ENCODE results near the gene ZNF292. TPM values are rescaled to one million over a fixed set of nuclear protein-coding genes. Genes with fewer than 3 reads are reported as not detected.
A peak's percentile ranks its signal among the peaks of the same experiment; 100 is the strongest.
"Not testable (repeated sequence)": the region's sequence is repeated elsewhere in the genome, so short reads cannot be mapped to it uniquely, and the experiment has no call there.

Gene ZNF292
- polyA plus RNA-seq, 3 donors from 2014 or later, result 10.0 to 29.8 (median 11.8) TPM

- no peak for DNase-seq
- Mint-ChIP-seq H3K36me3 (no peaks in the 10 kb centered on the region), H3K27ac (peak overlapping the region in 1 of 6 donors; percentile 18), H3K4me3 (no peak overlapping the region), H3K27me3 (ENCODE audit: low read depth in 3 of 3) (peaks cover 0 to 8% (median 5%) of the 10 kb centered on the region in 3 donors), H3K9me3 (no peaks in the 10 kb centered on the region), H3K4me1 (peaks cover 0 to 4% of the 10 kb centered on the region in 2 donors)
Measured at GRCh38 chr6:87279196-87279595, 123.8 kb downstream of the ZNF292 start.

GRCh38 chr6:87281426-87281825 is 126.1 kb downstream of the ZNF292 start:
- H3K27ac Mint-ChIP-seq, result no peak overlapping the region
- H3K4me3 Mint-ChIP-seq, result no peak overlapping the region
- H3K4me1 Mint-ChIP-seq, result peaks cover 0 to 4% of the 10 kb centered on the region in 2 donors
- DNase-seq, result no peak
- no peaks in the 10 kb centered on the region for H3K36me3 Mint-ChIP-seq
- H3K9me3 Mint-ChIP-seq, result peaks cover 0 to 5% (median 0%) of the 10 kb centered on the region in 6 donors
- peaks cover 2 to 16% (median 12%) of the 10 kb centered on the region in 3 donors for H3K27me3 Mint-ChIP-seq (ENCODE audit: low read depth in 3 of 3)

GRCh38 chr6:87282743-87283142 is 127.4 kb downstream of the ZNF292 start:
- Mint-ChIP-seq H3K4me3 (no peak overlapping the region), H3K27ac (no peak overlapping the region), H3K4me1 (peaks cover 0 to 4% of the 10 kb centered on the region in 2 donors), H3K9me3 (peaks cover 0 to 5% (median 0%) of the 10 kb centered on the region in 6 donors), H3K27me3 (ENCODE audit: low read depth in 3 of 3) (peaks cover 2 to 19% (median 12%) of the 10 kb centered on the region in 3 donors), H3K36me3 (no peaks in the 10 kb centered on the region)
- DNase-seq, result no peak

- Mint-ChIP-seq H3K9me3 (peaks cover 0 to 5% (median 0%) of the 10 kb centered on the region in 6 donors), H3K27me3 (ENCODE audit: low read depth in 3 of 3) (peaks cover 3 to 21% (median 14%) of the 10 kb centered on the region in 3 donors), H3K4me3 (no peak overlapping the region), H3K4me1 (peaks cover 0 to 4% of the 10 kb centered on the region in 2 donors), H3K36me3 (no peaks in the 10 kb centered on the region), H3K27ac (no peak overlapping the region)
- DNase-seq, result no peak
Measured at GRCh38 chr6:87283461-87283860, 128.1 kb downstream of the ZNF292 start.

GRCh38 chr6:87287251-87287650 is 131.9 kb downstream of the ZNF292 start:
- H3K36me3 Mint-ChIP-seq, result no peaks in the 10 kb centered on the region
- DNase-seq, result no peak
- H3K27me3 Mint-ChIP-seq (ENCODE audit: low read depth in 3 of 3), result peaks cover 3 to 36% (median 12%) of the 10 kb centered on the region in 3 donors
- no peaks in the 10 kb centered on the region for H3K4me1 Mint-ChIP-seq
- H3K9me3 Mint-ChIP-seq, result peaks cover 0 to 5% (median 0%) of the 10 kb centered on the region in 6 donors
- H3K4me3 Mint-ChIP-seq, result no peak overlapping the region
- no peak overlapping the region for H3K27ac Mint-ChIP-seq

GRCh38 chr6:87289571-87289970 is 134.2 kb downstream of the ZNF292 start:
- no peaks in the 10 kb centered on the region for H3K36me3 Mint-ChIP-seq
- H3K9me3 Mint-ChIP-seq, result peaks cover 0 to 5% (median 0%) of the 10 kb centered on the region in 6 donors
- no peak overlapping the region for H3K4me3 Mint-ChIP-seq
- H3K4me1 Mint-ChIP-seq, result no peaks in the 10 kb centered on the region
- DNase-seq, result no peak
- H3K27ac Mint-ChIP-seq, result no peak overlapping the region
- peaks cover 3 to 32% (median 9%) of the 10 kb centered on the region in 3 donors for H3K27me3 Mint-ChIP-seq (ENCODE audit: low read depth in 3 of 3)

- H3K27ac Mint-ChIP-seq, result no peak overlapping the region
- H3K4me1 Mint-ChIP-seq, result no peaks in the 10 kb centered on the region
- peaks cover 3 to 21% (median 5%) of the 10 kb centered on the region in 3 donors for H3K27me3 Mint-ChIP-seq (ENCODE audit: low read depth in 3 of 3)
- no peaks in the 10 kb centered on the region for H3K9me3 Mint-ChIP-seq
- no peaks in the 10 kb centered on the region for H3K36me3 Mint-ChIP-seq
- H3K4me3 Mint-ChIP-seq, result no peak overlapping the region
- DNase-seq, result no peak
Measured at GRCh38 chr6:87291883-87292282, 136.5 kb downstream of the ZNF292 start.

- no peak overlapping the region for H3K27ac Mint-ChIP-seq
- H3K4me1 Mint-ChIP-seq, result no peaks in the 10 kb centered on the region
- no peak overlapping the region for H3K4me3 Mint-ChIP-seq
- H3K9me3 Mint-ChIP-seq, result no peaks in the 10 kb centered on the region
- H3K36me3 Mint-ChIP-seq, result no peaks in the 10 kb centered on the region
- H3K27me3 Mint-ChIP-seq (ENCODE audit: low read depth in 3 of 3), result peaks cover 2 to 17% (median 10%) of the 10 kb centered on the region in 3 donors
- no peak for DNase-seq
Measured at GRCh38 chr6:87293526-87293925, 138.2 kb downstream of the ZNF292 start.

- no peaks in the 10 kb centered on the region for H3K36me3 Mint-ChIP-seq
- peaks cover 4 to 10% (median 8%) of the 10 kb centered on the region in 3 donors for H3K27me3 Mint-ChIP-seq (ENCODE audit: low read depth in 3 of 3)
- no peaks in the 10 kb centered on the region for H3K9me3 Mint-ChIP-seq
- no peak for DNase-seq
- no peak overlapping the region for H3K27ac Mint-ChIP-seq
- H3K4me1 Mint-ChIP-seq, result no peaks in the 10 kb centered on the region
- no peak overlapping the region for H3K4me3 Mint-ChIP-seq
Measured at GRCh38 chr6:87297119-87297518, 141.8 kb downstream of the ZNF292 start.

- H3K36me3 Mint-ChIP-seq, H3K4me1 Mint-ChIP-seq, H3K27ac Mint-ChIP-seq, H3K4me3 Mint-ChIP-seq, H3K9me3 Mint-ChIP-seq, DNase-seq: not testable (repeated sequence)
- H3K27me3 Mint-ChIP-seq (ENCODE audit: low read depth in 3 of 3), result peaks cover 3 to 17% (median 11%) of the 10 kb centered on the region in 3 donors
Measured at GRCh38 chr6:87301277-87301676, 145.9 kb downstream of the ZNF292 start.

GRCh38 chr6:87308970-87309369 is 153.6 kb downstream of the ZNF292 start:
- Mint-ChIP-seq H3K4me1 (no peaks in the 10 kb centered on the region), H3K9me3 (peaks cover 0 to 5% (median 2%) of the 10 kb centered on the region in 6 donors), H3K4me3 (no peak overlapping the region), H3K27me3 (ENCODE audit: low read depth in 3 of 3) (peaks cover 3% of the 10 kb centered on the region in 3 donors), H3K27ac (no peak overlapping the region), H3K36me3 (no peaks in the 10 kb centered on the region)
- DNase-seq, result no peak

- Mint-ChIP-seq H3K4me3 (no peak overlapping the region), H3K27me3 (ENCODE audit: low read depth in 3 of 3) (peaks cover 2 to 6% (median 5%) of the 10 kb centered on the region in 3 donors), H3K36me3 (no peaks in the 10 kb centered on the region), H3K9me3 (peaks cover 0 to 2% (median 0%) of the 10 kb centered on the region in 6 donors), H3K27ac (no peak overlapping the region), H3K4me1 (no peaks in the 10 kb centered on the region)
- DNase-seq, result no peak
Measured at GRCh38 chr6:87312860-87313259, 157.5 kb downstream of the ZNF292 start.

Data from immature natural killer cell (primary cell).